OCI-LY7 (cell line): ENCODE results near the gene ADCYAP1.

ENCODE experiments used
- CTCF ChIP-seq: fragments of 200-600 bp; sonication (generic); conservative IDR thresholded peaks from 2 replicates; pipeline ENCODE4 v1.5.1; 2014; ENCODE audit warnings: mild to moderate bottlenecking, antibody characterized with exemption, low read length, moderate library complexity, mixed read lengths
- EZH2phosphoT487 ChIP-seq: fragments of 200-600 bp; sonication (generic); IDR thresholded peaks from 2 replicates; pipeline ENCODE4 v1.6.1; 2018; ENCODE audit warnings: low read depth, borderline replicate concordance, mild to moderate bottlenecking, mixed run types, antibody characterized with exemption, low read length, moderate library complexity, mixed read lengths

- no peak for TF ChIP-seq EZH2phosphoT487
- TF ChIP-seq CTCF, result no peak
These were observed 5.6 kb downstream of the ADCYAP1 start for GRCh38 chr18:910247-910646.
